AG04449 (cell line): ENCODE measurements around the gene POC5.

Source experiments
- CTCF ChIA-PET: fragments of 350-600 bp; formaldehyde crosslinking; extraction: SDS; loops from one replicate; lab custom pipeline; 2021; ENCODE audit warnings: antibody characterized with exemption; lab: Yijun Ruan, JAX
- POLR2A ChIA-PET: fragments of 400-600, 350-600 bp; formaldehyde crosslinking; extraction: SDS; loops from one replicate; lab custom pipeline; 2020; ENCODE audit warnings: antibody characterized with exemption, inconsistent platforms; lab: Yijun Ruan, JAX
- DNase-seq: peaks from one replicate; pipeline ENCODE4 v3.0.0-alpha.2; 2010; ENCODE audit warnings: low read depth, low spot score
- H3K4me3 ChIP-seq: 2 replicates; pipeline ENCODE4 v1.5.1; 2011; ENCODE audit warnings: low read depth, mild to moderate bottlenecking, control low read depth, low read length
- CTCF ChIP-seq: IDR thresholded peaks from one replicate; pipeline ENCODE4 v1.5.1; 2011; ENCODE audit warnings: mild to moderate bottlenecking, moderate library complexity, low read length, control low read depth, inconsistent platforms; ENCODE audit not compliant: insufficient read depth; ENCODE audit errors: missing control alignments

Gene POC5

GRCh38 chr5:75660678-75661465, 56.4 kb downstream of the POC5 start:
- no peak overlapping the region for H3K4me3 ChIP-seq
- ChIA-PET POLR2A (no interaction called here), CTCF (interaction anchor here (0.6 to 1.6 kb wide), 3 partner anchors 20 to 595 kb away, joined by 3 to 7 read pairs (median 6); no protein-coding TSS in a partner anchor)
- no peak for DNase-seq
- TF ChIP-seq CTCF, result no peak

DNA sequence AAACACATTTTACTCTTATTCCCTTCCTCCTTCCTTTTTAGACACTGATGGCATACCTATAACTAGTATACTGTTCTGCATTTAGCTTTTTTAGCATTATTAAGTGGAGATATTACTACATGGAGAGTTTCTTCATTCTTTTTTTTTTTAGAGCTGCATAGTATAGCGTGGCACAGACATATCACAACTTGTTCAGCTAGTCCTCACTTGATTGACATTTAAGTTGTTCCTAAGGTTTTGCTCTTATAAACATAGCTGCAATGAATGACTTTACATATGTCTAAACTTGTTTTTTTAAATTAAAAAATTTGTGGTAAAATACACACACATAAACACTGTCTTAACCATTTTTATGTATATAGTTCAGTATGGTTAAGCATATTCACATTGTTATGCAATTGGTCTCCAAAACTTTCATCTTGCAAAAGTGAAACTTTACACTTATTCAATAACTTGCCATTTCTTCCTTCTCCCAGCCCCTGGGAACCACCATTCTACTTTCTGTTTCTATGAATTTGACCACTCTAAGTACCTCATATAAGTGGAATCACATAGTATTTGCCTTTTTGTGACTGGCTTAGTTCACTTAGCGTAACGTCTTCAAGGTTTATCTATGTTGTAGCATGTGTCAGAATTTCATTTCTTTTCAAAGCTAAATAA, 57.3 kb downstream of the POC5 start:
- CTCF ChIA-PET, result interaction anchor here (1.5 to 1.6 kb wide), 2 partner anchors 21 to 23 kb away, joined by 6 to 7 read pairs; no protein-coding TSS in a partner anchor
- TF ChIP-seq CTCF, result no peak
- H3K4me3 ChIP-seq, result no peak overlapping the region
- DNase-seq, result no peak
- POLR2A ChIA-PET, result no interaction called here

DNA sequence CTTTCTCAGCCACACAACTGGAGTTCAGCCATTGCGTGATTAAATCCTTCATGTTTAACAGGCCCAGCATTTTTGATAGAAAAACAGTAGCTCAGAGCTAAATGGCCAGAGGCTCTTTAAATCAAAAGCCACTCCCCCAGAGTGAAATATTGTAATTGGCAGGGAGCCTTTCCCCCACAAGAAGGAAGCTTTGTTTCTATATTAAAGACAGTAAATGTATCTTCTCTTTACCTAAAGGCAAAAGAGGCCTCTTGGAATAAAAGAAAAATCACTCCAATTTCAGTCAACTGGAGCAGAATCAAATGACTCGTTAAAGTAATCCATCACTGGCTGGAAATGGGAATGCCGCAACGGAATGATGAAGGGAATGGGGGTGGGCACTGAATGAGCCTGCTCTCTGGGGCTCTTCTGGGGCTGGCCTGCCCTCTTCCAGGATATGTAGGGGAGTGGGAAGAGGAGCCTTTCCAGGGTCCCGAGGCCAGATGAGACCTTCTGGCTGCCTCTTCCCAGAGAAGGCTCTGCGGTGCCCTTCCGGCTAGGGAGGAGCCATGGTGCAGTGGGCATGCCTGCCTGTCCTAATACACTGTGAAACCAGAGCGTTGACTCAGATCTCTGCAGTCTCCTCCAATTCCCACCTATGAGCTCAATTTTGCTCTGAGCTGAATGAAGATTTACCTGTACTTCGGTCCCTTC, 60.8 kb downstream of the POC5 start:
- peak; percentile 2 for DNase-seq
- no peak for TF ChIP-seq CTCF
- POLR2A ChIA-PET, result no interaction called here
- peak overlapping the region; percentile 49 for H3K4me3 ChIP-seq
- CTCF ChIA-PET, result interaction anchor here (1.6 to 1.7 kb wide), 2 partner anchors 25 kb away, joined by 3 to 5 read pairs; no protein-coding TSS in a partner anchor

GRCh38 chr5:75654693-75655295, 62.4 kb downstream of the POC5 start:
- POLR2A ChIA-PET, result no interaction called here
- CTCF ChIA-PET, result interaction anchor here (1.7 kb wide), 1 partner anchor 27 kb away, joined by 5 read pairs; no protein-coding TSS in a partner anchor
- no peak for DNase-seq
- TF ChIP-seq CTCF, result no peak
- H3K4me3 ChIP-seq, result no peak overlapping the region

DNA sequence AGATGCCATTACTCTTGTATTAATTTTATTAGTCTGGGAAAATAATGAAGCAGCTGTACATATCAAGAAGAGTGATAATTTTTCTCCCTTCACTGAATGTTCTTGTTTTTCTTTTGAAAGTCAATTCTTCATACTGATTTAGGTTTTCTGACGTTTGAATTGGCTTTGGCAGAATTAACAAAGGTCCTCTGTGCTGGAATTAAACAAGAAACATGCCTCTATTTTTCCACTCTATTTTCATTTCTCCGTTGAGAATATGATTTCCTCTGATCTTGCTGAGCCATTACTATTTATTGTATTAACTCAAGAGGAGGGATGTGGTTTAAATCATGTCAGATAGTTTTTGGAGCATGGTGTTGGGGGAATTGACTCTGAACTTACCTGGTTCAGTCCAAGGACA, 63.7 kb downstream of the POC5 start:
- POLR2A ChIA-PET, result no interaction called here
- TF ChIP-seq CTCF, result no peak
- no peak for DNase-seq
- CTCF ChIA-PET, result no interaction called here
- no peak overlapping the region for H3K4me3 ChIP-seq
